Calu3 (cell line): ENCODE results near the gene CDC25C. TPM values are rescaled to one million over a fixed set of nuclear protein-coding genes. Genes with fewer than 3 reads are reported as not detected.

ENCODE experiments used
- BruUV-seq: library from RNA; stranded (reverse); fragments of 400-500 nt; replicated peaks from 2 replicates; lab custom pipeline; 2021; lab: Mats Ljungman, UMichigan
- CTCF ChIA-PET: fragments of 300-600 bp; sonication (Branson Sonifier 250); formaldehyde crosslinking; loops from one replicate; lab custom pipeline; 2022; ENCODE audit warnings: antibody characterized with exemption; lab: Charles Lee
- DNase-seq: peaks from one replicate; pipeline ENCODE4 v3.0.0; 2022
- H3K27ac Mint-ChIP-seq: one replicate; pipeline ENCODE4 v1.8.0; 2022; ENCODE audit warnings: mixed read lengths; ENCODE audit not compliant: unreplicated experiment
- H3K27me3 Mint-ChIP-seq: one replicate; pipeline ENCODE4 v1.8.0; 2022; ENCODE audit warnings: mixed read lengths; ENCODE audit not compliant: unreplicated experiment
- H3K36me3 Mint-ChIP-seq: one replicate; pipeline ENCODE4 v1.8.0; 2022; ENCODE audit warnings: mild to moderate bottlenecking, moderate library complexity, mixed read lengths; ENCODE audit not compliant: insufficient read depth, unreplicated experiment
- H3K4me1 Mint-ChIP-seq: one replicate; pipeline ENCODE4 v1.8.0; 2022; ENCODE audit warnings: mild to moderate bottlenecking, low read depth, mixed read lengths; ENCODE audit not compliant: unreplicated experiment
- H3K4me3 Mint-ChIP-seq: one replicate; pipeline ENCODE4 v1.8.0; 2022; ENCODE audit warnings: mild to moderate bottlenecking, low read depth, moderate library complexity, mixed read lengths; ENCODE audit not compliant: unreplicated experiment
- H3K9me3 Mint-ChIP-seq: one replicate; pipeline ENCODE4 v1.8.0; 2022; ENCODE audit warnings: low read depth, mixed read lengths; ENCODE audit not compliant: unreplicated experiment
- intact Hi-C: fragments of 100-400 bp; cut with micrococcal nuclease; formaldehyde crosslinking; loops from one replicate; pipeline ENCODE4 v1.10.0; 2022; ENCODE audit not compliant: unreplicated experiment
- total RNA-seq: library from RNA; stranded (reverse); gene quantifications from 2 replicates; pipeline ENCODE4 v1.2.3, GENCODE V29; 2022
- TF ChIP-seq, protein P1 (sequence below): fragments of 200-600 bp; IDR thresholded peaks from one replicate; pipeline ENCODE4 v1.8.0; 2022; ENCODE audit warnings: antibody characterized with exemption; ENCODE audit not compliant: unreplicated experiment

The CDC25C gene
- total RNA-seq, 1 experiment from 2014 or later, result 15.4 TPM

- Mint-ChIP-seq H3K9me3 (peaks cover 6% of the 10 kb centered on the region), H3K27ac (peak overlapping the region; percentile 88), H3K4me3 (peak overlapping the region; percentile 67), H3K4me1 (peaks cover 17% of the 10 kb centered on the region), H3K36me3 (peaks cover 59% of the 10 kb centered on the region), H3K27me3 (no peaks in the 10 kb centered on the region)
- no TSS peak for BruUV-seq
- TF ChIP-seq, protein P1, sequence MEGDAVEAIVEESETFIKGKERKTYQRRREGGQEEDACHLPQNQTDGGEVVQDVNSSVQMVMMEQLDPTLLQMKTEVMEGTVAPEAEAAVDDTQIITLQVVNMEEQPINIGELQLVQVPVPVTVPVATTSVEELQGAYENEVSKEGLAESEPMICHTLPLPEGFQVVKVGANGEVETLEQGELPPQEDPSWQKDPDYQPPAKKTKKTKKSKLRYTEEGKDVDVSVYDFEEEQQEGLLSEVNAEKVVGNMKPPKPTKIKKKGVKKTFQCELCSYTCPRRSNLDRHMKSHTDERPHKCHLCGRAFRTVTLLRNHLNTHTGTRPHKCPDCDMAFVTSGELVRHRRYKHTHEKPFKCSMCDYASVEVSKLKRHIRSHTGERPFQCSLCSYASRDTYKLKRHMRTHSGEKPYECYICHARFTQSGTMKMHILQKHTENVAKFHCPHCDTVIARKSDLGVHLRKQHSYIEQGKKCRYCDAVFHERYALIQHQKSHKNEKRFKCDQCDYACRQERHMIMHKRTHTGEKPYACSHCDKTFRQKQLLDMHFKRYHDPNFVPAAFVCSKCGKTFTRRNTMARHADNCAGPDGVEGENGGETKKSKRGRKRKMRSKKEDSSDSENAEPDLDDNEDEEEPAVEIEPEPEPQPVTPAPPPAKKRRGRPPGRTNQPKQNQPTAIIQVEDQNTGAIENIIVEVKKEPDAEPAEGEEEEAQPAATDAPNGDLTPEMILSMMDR, result no peak
- CTCF ChIA-PET, result interaction anchor here (1.6 to 3.8 kb wide), 4 partner anchors 10 to 20 kb away, joined by 9 to 54 read pairs (median 19); partner anchors contain the start of genes CDC25C and FAM53C
- DNase-seq, result no peak
- intact Hi-C loops, result no loop called here
Observed at GRCh38 chr5:138351517-138351916, 19.9 kb upstream of the CDC25C start.

DNA sequence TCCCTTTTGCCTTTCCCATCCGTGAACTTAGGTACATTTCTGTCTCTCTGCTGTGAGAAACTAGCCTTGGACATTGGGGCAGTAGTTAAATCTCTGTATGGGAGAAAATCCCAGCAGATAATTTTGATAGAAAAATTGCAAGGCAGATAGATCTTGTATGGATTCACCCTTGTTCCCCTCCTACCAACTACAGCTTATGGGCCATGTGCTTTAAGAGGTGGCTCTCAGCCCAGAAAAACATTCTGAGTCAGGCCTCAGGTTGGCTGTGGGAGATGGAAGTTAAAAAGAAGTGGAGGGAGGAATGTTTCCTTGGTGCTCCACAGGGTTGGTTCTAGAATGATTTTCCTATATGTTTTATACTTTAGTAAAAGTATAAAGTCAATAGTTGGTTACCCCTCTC is 19.5 kb upstream of the CDC25C start:
- H3K27ac Mint-ChIP-seq, result no peak overlapping the region
- H3K27me3 Mint-ChIP-seq, result no peaks in the 10 kb centered on the region
- TF ChIP-seq, protein P1, result no peak
- H3K9me3 Mint-ChIP-seq, result peaks cover 6% of the 10 kb centered on the region
- CTCF ChIA-PET, result interaction anchor here (2.7 kb wide), 1 partner anchor 20 kb away, joined by 29 read pairs; the partner anchor contains the start of gene CDC25C
- H3K36me3 Mint-ChIP-seq, result peaks cover 63% of the 10 kb centered on the region
- DNase-seq, result no peak
- BruUV-seq, result no TSS peak
- peaks cover 17% of the 10 kb centered on the region for H3K4me1 Mint-ChIP-seq
- intact Hi-C loops, result no loop called here
- no peak overlapping the region for H3K4me3 Mint-ChIP-seq

- DNase-seq, result no peak
- intact Hi-C loops, result no loop called here
- H3K4me3 Mint-ChIP-seq, result no peak overlapping the region
- CTCF ChIA-PET, result interaction anchor here (0.6 kb wide), 1 partner anchor 1990 kb away, joined by 3 read pairs; no protein-coding TSS in a partner anchor
- no peak overlapping the region for H3K27ac Mint-ChIP-seq
- peaks cover 6% of the 10 kb centered on the region for H3K9me3 Mint-ChIP-seq
- BruUV-seq, result no TSS peak
- no peaks in the 10 kb centered on the region for H3K27me3 Mint-ChIP-seq
- TF ChIP-seq, protein P1, result no peak
- peaks cover 17% of the 10 kb centered on the region for H3K4me1 Mint-ChIP-seq
- peaks cover 69% of the 10 kb centered on the region for H3K36me3 Mint-ChIP-seq
Observed at GRCh38 chr5:138350563-138350890, 18.9 kb upstream of the CDC25C start.

DNA sequence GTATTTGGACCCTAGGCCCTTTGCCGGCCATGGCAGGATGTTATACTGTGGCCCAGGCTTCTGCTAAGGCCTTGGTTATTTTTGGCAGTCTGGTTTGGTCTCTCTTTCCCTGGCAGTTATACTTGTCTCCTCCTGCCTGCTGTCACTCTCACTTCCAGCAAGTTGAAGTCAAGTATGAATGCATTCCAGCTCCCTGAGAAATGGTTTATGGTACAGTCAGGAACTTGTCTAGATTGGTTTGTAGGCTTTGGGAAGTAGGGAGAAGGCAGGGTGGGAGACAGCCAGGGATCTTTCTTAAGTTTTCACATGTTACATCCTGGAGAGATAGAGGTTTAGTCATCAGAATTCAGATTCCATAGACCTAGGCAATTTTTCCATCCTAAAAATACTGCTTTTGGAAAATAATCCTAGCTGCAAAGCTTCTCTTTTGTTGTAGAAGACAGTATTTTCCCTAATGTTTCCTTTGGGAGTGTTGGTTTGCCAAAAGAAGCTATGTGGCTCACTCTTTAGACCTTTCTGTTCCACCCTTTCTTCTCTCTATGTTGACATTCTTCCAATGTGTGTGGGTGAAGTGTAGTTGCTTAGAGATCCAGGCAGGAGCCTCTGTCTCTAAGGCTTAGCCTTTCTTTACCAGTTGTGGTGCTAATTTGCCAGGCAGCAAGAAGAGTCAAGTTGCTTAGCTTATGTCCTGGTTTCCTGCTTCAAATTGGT is 18.4 kb upstream of the CDC25C start:
- no peak overlapping the region for H3K27ac Mint-ChIP-seq
- intact Hi-C loops, result no loop called here
- H3K9me3 Mint-ChIP-seq, result peaks cover 6% of the 10 kb centered on the region
- BruUV-seq, result no TSS peak
- H3K36me3 Mint-ChIP-seq, result peaks cover 74% of the 10 kb centered on the region
- H3K4me3 Mint-ChIP-seq, result no peak overlapping the region
- TF ChIP-seq, protein P1, result no peak
- no peak for DNase-seq
- CTCF ChIA-PET, result interaction anchor here (0.6 kb wide), 1 partner anchor 1991 kb away, joined by 3 read pairs; no protein-coding TSS in a partner anchor
- peaks cover 15% of the 10 kb centered on the region for H3K4me1 Mint-ChIP-seq
- H3K27me3 Mint-ChIP-seq, result no peaks in the 10 kb centered on the region
